NOMO-1 (cell line): ENCODE measurements around the gene ATL1.
"Not testable (repeated sequence)": the region's sequence is repeated elsewhere in the genome, so short reads cannot be mapped to it uniquely, and the experiment has no call there.

ENCODE experiments used
- DNase-seq, 2 experiments: peaks; one replicate each; lab custom pipeline; 2025; ENCODE audit not compliant: unreplicated experiment in 2 of 2; lab: John Stamatoyannopoulos, UW

ATL1 gene

GRCh38 chr14:50534416-50534815, 25.5 kb upstream of the ATL1 start:
- no peak for DNase-seq

- peak in 1 of 2 experiments; percentile 48 for DNase-seq
These were observed 24.9 kb upstream of the ATL1 start for GRCh38 chr14:50534997-50535396.

GRCh38 chr14:50538034-50538433, 21.9 kb upstream of the ATL1 start:
- DNase-seq, result not testable (repeated sequence)

GRCh38 chr14:50539051-50539450, 20.9 kb upstream of the ATL1 start:
- DNase-seq, result no peak

GRCh38 chr14:50541159-50541567, 18.8 kb upstream of the ATL1 start:
- DNase-seq, result no peak

- DNase-seq, result peak in 1 of 2 experiments; percentile 30
These were observed 17.0 kb upstream of the ATL1 start for GRCh38 chr14:50542941-50543418.

GRCh38 chr14:50544911-50545310, 15.0 kb upstream of the ATL1 start:
- no peak for DNase-seq

GRCh38 chr14:50545618-50546017, 14.3 kb upstream of the ATL1 start:
- no peak for DNase-seq

GRCh38 chr14:50550294-50550693, 9.7 kb upstream of the ATL1 start:
- no peak for DNase-seq

- no peak for DNase-seq
These were observed 8.1 kb upstream of the ATL1 start for GRCh38 chr14:50551877-50552276.

GRCh38 chr14:50552796-50553195, 7.1 kb upstream of the ATL1 start:
- DNase-seq, result not testable (repeated sequence)

- DNase-seq, result peak; percentile 78 to 82
These were observed 963 bp downstream of the ATL1 start for GRCh38 chr14:50560931-50561285.

GRCh38 chr14:50562841-50563240, 2.9 kb downstream of the ATL1 start:
- DNase-seq, result no peak

GRCh38 chr14:50569714-50570274, 9.8 kb downstream of the ATL1 start:
- no peak for DNase-seq

GRCh38 chr14:50573862-50574261, 13.9 kb downstream of the ATL1 start:
- no peak for DNase-seq

GRCh38 chr14:50575769-50576168, 15.8 kb downstream of the ATL1 start:
- no peak for DNase-seq

GRCh38 chr14:50577982-50578381, 18.0 kb downstream of the ATL1 start:
- no peak for DNase-seq

- DNase-seq, result peak in 1 of 2 experiments; percentile 51
These were observed 18.5 kb downstream of the ATL1 start for GRCh38 chr14:50578433-50578832.

- DNase-seq, result no peak
These were observed 30.5 kb downstream of the ATL1 start for GRCh38 chr14:50590464-50590863.

GRCh38 chr14:50594577-50595316, 34.8 kb downstream of the ATL1 start:
- no peak for DNase-seq

GRCh38 chr14:50598765-50599164, 38.8 kb downstream of the ATL1 start:
- no peak for DNase-seq

- peak in 1 of 2 experiments; percentile 14 for DNase-seq
These were observed 39.9 kb downstream of the ATL1 start for GRCh38 chr14:50599700-50600444.
